Activated gamma-delta T cell (primary cell): Measurements from ENCODE around the gene DNASE1L1.
"Not testable (repeated sequence)": the region's sequence is repeated elsewhere in the genome, so short reads cannot be mapped to it uniquely, and the experiment has no call there.

Experiments
- DNase-seq: peaks from one replicate; lab custom pipeline; 2025; lab: John Stamatoyannopoulos, UW

DNASE1L1 gene

DNA sequence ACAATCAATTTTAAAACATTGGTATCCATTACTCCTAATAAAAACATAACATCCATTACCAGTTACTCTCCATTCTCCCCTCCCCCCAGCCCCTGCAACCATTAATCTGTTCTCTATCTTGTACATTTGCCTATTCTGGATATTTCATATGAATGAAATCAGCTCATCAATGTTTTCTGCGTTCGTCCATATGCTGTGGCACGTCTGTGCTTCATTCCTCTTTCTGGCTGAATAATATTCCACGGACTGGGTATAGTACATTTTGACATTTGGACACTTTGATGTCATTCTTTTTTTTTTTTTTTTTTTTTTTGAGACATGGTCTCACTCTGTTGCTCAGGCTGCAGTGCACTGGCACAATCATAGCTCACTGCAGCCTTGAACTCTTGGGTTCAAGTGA, 5.2 kb downstream of the DNASE1L1 start:
- no peak for DNase-seq

DNA sequence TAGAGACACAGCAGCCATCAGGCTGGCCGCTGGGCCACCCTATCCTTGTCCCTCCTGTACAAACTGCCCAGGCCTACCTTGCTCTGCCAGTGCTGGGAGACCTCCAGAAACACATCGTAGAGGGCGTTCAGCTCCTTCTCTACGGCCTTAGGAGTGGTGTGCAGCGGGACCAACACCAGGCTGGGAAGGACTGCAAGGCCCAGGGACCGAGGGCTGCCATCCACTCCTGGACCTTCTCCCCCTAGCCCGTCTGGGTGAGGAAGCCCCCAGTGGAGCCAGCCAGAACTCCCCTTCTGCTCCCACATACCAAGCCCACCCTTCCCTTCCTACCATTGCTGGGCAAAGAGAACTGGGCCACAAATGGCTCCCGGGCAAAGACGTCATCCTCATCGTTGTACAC, 5.9 kb downstream of the DNASE1L1 start:
- DNase-seq, result no peak

DNA sequence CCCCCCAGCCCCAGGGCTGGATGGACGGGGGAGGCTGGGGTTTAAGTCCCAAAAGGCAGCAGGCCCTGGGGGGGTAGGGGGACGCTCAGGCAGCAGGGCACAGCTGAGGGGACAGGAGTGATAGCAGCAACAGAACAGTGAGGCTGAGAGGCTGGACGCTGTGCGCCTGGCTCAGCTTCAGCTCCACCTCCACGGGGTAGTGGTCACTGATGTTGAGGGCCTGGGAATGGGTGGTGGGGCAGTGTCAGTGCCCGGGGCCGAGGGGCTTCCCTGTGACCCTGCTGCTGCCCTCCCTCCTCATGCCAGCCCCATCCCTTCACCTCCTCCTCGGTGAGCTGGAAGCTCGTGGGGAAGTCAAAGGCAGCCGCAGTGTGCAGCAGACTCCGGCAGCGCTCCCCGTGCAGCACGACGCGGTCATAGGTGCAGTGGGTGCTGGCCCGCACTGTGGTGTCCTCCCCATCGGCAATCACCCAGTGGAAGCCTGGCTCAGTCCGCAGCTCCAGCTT, 6.4 kb downstream of the DNASE1L1 start:
- DNase-seq, result no peak

- no peak for DNase-seq
Measured at GRCh38 chrX:154401918-154402621, 7.0 kb downstream of the DNASE1L1 start.

- no peak for DNase-seq
Measured at GRCh38 chrX:154401045-154401799, 7.8 kb downstream of the DNASE1L1 start.

DNA sequence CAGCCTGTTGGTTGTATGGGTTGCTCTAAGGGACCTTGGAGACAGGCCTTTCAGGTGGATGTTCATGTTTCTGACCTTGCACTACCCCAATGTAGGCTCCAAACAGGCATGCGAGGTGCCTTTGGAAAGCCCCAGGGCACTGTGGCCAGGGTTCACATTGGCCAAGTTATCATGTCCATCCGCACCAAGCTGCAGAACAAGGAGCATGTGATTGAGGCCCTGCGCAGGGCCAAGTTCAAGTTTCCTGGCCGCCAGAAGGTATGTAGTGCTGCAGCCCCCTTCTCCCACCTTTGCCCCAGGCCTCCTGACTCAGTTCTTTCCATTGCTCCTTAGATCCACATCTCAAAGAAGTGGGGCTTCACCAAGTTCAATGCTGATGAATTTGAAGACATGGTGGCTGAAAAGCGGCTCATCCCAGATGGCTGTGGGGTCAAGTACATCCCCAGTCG, 8.7 kb downstream of the DNASE1L1 start:
- not testable (repeated sequence) for DNase-seq

DNA sequence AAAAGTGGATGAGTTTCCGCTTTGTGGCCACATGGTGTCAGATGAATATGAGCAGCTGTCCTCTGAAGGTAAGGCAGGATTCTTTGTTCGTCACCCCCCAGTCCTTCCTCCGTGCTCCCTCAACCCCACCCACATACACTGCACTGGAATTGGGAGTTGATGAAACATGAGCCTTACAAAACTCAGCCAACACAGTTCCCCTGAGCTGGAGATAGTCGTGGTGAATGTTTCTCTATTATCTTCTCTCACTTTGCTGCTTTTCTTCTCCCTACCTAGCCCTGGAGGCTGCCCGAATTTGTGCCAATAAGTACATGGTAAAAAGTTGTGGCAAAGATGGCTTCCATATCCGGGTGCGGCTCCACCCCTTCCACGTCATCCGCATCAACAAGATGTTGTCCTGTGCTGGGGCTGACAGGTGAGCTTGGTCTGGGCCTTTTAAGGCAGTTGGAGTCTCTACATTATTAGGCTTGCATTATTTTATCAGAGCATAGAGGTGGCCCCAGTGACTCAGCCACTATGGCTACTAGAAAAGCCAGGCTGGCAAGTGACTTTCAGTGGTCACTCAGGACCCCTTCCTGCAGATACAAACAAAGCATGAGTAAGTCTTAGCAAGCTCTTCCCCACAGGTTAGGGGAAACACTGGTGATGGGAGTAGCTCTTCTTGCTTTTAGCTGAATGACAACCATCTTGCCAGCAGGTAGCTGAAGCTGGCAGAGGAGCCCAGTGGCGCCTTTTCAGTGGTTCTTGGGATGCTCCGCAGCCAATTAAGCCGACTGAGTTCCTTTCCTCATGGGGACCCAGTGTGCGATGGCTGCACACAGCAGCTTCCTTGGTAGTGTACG, 9.3 kb downstream of the DNASE1L1 start:
- DNase-seq, result no peak

GRCh38 chrX:154398668-154399526, 10.2 kb downstream of the DNASE1L1 start:
- peak; percentile 40 for DNase-seq

DNA sequence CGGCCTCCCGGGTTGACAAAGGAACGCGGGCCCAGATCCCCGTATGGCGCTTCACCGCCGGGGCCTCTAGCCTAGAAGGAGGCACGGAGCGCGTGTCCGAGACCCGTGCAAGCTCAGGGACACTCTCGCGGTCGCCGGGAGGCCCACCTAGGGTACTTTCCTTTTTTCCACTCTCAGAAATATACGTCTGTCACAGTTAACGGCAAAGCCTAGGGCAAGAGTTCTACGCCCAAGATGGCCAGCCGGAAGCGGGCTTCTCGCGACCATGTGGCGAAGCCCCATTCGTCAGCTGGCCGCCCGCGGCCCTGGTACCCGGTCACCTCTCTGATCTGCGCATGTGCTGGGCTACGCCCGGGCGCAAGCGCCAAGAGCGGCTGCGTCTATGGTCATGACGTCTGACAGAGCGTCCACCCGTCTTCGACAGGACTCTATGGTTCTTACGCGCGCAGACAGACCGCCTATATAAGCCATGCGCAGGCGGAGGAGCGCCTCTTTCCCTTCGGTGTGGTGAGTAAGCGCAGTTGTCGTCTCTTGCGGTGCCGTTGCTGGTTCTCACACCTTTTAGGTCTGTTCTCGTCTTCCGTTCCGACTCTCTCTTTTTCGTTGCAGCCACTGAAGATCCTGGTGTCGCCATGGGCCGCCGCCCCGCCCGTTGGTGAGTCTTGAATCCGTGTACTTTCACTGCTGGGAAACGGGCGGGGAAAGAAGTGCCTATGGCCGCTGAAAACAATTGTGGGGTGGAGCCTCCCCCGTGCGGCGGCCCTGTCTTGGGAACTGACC, 11.0 kb downstream of the DNASE1L1 start, which contains the start of gene RPL10:
TSS of gene RPL10 (plus strand) at position 490 of the 780 bp plus-strand sequence. CDS start at position 633, 143 bp downstream.
- peak; percentile 80 for DNase-seq

DNA sequence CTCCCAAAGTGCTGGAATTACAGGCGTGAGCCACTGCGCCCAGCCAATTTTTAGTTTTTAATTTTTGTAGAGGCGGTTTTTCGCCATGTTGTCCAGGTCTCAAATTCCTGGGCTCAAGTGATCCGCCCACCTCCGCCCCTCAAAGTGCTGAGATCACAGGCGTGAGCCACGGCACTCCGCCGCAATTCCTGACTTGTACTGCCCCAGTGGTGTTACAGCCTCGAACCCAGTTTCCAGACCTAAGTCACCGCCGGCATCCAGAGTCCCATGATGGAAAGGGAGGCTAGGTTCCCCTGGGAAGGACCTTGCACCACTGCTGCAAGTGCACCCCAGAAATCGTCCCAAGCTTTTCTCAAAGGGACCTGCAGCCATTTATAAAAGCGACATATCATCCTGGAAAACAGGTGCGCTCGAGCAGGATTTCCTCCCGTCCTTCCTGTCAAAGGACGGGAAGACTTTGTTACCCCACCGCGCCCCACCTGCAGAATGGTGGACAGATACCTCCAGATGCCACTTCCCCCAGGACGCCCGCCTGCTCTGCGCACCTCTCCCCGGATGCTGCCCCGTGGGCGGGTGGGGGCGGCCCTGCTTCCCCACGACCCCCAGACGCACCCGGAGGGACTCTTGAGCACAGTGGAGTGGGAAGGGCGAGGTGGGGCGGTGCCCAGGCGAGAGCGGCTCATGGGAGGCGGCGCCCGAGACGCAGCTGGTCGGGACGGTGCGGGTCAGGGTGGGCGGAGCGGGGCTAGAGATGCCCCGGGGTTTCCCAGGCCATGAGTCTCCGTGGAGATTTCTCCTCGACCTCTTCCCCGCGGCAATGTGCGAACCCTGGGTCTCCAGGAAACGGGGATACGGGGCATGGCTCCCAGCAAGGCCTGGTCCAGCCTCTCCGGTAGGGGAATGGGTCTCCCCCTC, 11.8 kb downstream of the DNASE1L1 start:
- DNase-seq, result peak; percentile 33

DNA sequence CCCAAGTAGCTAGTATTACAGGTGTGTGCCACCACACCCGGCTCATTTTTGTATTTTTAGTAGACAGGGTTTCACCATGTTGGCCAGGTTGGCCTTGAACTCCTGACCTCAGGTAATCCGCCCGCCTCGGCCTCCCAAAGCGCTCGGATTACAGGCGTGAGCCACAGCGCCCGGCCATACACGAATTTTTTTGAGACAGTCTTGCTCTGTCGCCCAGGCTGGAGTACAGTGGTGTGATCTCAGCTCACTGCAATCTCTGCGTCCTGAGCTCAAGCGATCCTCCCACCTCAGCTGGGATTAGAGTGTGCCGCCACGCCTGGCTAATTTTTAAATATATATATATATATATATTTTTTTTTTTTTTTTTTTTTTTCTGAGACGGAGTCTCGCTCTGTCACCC, 12.7 kb downstream of the DNASE1L1 start:
- DNase-seq, result not testable (repeated sequence)

DNA sequence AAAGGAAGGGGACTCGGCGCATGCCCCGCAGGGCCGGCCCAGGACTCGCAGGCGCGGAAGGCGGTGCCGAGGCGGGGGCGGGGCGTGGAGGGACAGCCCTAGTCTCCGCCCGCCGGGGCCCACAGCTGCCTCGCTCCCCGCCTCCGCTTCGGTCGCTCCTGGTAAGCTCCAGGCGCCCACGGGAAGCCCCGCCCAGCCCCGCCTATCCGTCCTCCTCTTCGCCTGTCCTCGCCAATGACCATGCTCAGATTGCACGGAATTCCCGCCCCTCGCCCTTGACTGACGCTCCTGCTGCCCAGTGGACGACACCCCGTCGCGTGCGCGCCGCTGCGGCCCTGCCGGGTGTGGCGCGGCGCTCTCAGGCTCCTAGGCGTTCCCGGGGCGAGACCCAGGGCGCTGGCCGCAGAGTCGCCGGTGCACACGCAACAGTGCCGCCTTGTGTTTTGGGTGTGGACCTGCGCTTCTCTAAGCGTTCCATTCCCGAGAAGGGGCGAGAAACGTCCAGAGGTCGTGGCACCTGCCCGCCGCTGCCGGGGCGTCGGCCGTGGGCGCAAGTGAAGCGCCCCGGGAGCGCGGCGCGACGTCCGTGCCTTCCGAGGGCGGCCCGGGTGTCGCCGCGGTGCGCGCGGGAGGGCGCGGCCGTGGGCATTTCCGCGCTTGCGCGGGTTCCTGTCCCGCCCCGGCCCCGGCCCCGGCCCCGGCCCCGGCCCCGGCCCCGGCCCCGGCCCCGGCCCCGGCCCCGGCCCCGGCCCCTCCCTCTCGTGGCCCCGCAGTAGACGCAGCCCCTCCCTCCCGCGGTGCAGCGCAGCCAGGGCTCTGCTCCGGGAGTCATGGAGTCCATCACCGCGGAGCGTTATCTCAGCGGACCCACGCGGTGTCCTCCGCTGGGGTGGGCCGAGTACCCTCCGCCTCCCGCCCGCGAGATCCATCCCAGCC, 19.0 kb downstream of the DNASE1L1 start:
- DNase-seq, result not testable (repeated sequence)

DNA sequence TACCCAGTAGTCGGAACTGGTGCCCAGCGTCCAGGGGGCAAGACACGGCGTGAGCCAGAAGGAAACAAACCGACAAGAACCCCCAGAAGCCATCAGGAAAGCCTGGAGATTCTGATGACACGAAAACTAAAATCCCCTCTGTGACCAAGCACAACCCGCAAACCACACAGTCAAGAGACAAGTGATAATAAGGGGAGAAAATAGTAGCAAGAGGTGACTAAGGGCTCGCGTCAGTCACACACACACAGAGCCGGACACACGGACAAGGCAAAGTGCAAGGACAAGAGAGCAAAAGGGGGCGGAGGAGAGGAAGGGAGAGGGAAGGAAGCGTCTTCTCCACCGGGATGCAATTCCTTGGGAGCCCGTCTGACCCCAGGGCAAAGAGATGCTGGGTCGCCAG, 20.4 kb downstream of the DNASE1L1 start:
- DNase-seq, result not testable (repeated sequence)

DNA sequence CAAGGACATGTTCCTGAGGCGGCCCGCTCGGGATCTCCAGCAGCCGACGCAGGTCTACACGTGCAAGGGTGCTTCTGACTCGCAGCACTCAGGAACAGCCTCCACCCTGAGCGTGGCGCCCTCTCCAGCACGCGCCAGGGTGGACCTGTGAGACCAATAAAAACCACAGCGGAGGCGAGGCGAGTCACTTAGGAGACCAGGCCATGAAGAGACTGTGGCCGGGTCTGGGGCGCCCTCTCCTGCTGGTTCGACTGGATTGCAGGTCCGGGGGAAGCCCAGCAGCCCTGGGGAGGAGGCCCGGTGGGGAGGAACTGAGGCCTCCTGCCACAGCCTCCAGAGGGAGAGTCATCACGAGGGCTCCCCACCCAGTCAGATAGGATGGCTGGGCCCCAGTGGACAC, 21.0 kb downstream of the DNASE1L1 start:
- DNase-seq, result not testable (repeated sequence)

DNA sequence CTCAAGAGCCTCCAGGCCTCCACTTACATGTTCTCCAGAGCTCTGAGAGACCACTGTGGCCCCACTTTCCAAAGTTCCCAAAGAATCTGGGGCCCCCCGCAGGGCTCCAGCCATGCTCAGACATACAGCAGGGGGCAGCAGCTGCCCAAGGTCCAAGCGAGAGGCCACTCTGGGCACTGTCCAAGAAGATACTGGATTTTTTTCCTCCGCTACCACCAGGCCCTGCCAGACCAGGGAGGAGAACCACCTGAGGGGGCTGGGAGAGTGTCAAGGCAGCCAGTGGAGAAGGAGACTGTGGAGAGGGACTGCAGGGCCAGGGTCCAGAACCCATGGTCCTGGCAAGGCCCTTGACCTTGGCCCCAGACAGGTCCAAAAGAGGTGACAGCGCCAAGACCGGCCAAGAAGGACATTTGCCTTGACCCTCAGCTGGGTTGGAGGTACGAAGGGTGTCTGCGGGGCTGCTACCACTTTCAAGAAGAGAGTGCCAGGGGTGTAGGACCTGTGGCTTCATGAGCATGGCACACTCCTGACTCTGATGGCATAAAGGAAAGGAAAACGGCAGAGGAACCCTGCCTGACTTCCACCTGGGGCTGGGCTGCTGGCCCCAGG, 24.7 kb downstream of the DNASE1L1 start:
- DNase-seq, result no peak

DNA sequence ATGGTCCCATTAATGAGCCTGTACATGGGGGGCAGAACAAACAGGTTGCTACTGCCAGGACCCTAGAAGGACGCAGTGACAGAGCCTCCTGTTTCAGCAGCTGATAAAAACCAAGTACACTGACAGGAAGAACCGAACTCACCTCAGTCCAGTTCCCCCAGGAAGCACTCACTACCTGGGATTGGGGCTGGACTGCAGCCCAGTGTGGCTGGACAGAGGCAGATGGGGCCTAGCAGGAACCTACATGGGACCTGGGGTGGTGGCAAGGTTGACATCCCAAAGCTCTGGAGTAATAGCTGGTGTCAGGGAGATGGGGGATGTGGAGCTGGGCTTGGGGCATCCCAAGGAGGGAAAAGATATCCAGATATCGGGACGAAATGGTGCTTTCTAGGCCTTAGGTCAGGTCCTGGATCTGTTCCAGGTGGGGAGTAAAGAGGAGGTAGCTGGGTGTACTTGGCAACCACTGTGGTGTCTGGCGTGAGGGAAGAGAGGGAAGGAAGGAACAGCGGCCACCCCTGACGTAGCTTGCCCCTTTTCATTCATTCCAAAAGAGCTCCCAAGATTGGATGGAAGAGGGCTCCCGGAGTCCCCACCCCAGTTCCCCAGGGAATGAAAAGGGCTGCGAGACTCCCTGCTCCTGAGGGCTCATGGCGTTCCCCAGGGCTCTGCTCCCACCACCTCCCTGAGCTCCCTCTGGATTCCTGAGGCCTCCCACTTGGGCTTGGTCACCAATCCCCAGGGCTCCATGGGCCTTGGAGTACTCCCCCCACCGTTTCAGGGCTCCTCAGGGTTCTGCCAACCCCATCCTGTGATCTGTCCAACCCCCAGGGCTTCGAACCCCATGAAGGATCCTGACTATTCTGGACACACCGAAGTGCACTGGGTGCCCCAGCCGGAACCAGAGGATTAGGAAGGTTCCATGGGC, 25.4 kb downstream of the DNASE1L1 start:
- no peak for DNase-seq
